GM12892 (cell line): ENCODE measurements around the gene TLNRD1.

Source experiments
- DNase-seq: peaks from one replicate; pipeline ENCODE4 v3.0.0; 2011; ENCODE audit not compliant: insufficient read length
- FAIRE-seq: peaks from 2 replicates; lab custom pipeline; 2011; peaks lifted over from hg19 to GRCh38; lab: Jason Lieb, UNC
- POLR2A ChIP-seq: IDR thresholded peaks from 2 replicates; pipeline ENCODE4 v1.6.1; 2011; ENCODE audit warnings: low read depth, low read length, control low read depth
- POLR2AphosphoS5 ChIP-seq: IDR thresholded peaks from 2 replicates; pipeline ENCODE4 v1.6.1; 2011; ENCODE audit warnings: low read depth, low read length, control low read depth
- TAF1 ChIP-seq: IDR thresholded peaks from 2 replicates; pipeline ENCODE4 v1.6.1; 2011; ENCODE audit warnings: low read depth, mild to moderate bottlenecking, control low read depth, low read length, borderline replicate concordance

Gene TLNRD1

GRCh38 chr15:81008312-81008711, 7.6 kb downstream of the TLNRD1 start:
- no peak for FAIRE-seq
- TF ChIP-seq TAF1: no peak
- no peak for TF ChIP-seq POLR2A
- TF ChIP-seq POLR2AphosphoS5: no peak
- DNase-seq: no peak

GRCh38 chr15:81010086-81010485, 9.4 kb downstream of the TLNRD1 start:
- DNase-seq (no peak), FAIRE-seq (no peak)
- TF ChIP-seq POLR2AphosphoS5 (no peak), POLR2A (no peak), TAF1 (no peak)

- FAIRE-seq: no peak
- DNase-seq: no peak
- TF ChIP-seq POLR2AphosphoS5 (no peak), TAF1 (no peak), POLR2A (no peak)
Measured at GRCh38 chr15:81011593-81011992, 10.9 kb downstream of the TLNRD1 start.

- TF ChIP-seq TAF1: no peak
- no peak for TF ChIP-seq POLR2AphosphoS5
- TF ChIP-seq POLR2A: no peak
- no peak for DNase-seq
- no peak for FAIRE-seq
Measured at GRCh38 chr15:81012588-81012987, 11.9 kb downstream of the TLNRD1 start.

DNA sequence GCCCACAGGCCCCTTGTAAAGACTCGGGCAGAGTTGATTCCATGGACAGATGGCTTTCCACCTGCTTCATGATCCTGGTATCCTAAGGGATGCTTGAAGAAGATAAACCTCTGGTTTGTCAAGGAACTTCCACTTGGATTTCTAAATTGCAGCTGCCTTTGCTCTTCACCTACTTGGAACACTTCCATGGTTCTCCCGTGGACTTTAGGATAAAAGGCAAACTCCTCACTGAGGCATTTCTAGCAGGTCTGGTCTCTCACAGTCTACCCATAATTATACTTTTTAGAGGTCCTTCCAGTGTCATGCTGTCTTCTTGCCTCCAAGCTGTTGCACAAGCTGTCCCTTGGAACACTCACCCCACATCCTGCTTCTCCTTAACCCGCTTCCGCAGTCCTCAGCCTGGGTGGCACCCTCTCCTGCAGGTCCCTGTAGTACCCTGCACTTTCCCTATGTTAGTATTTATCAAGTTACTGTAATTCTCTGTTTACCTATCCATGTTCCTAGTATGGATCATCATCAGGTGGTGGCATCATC, 12.7 kb downstream of the TLNRD1 start:
- DNase-seq (no peak), FAIRE-seq (no peak)
- TF ChIP-seq TAF1 (no peak), POLR2AphosphoS5 (no peak), POLR2A (no peak)

- FAIRE-seq (no peak), DNase-seq (no peak)
- no peak for TF ChIP-seq TAF1
- no peak for TF ChIP-seq POLR2AphosphoS5
- TF ChIP-seq POLR2A: no peak
Measured at GRCh38 chr15:81014446-81015093, 13.8 kb downstream of the TLNRD1 start.

DNA sequence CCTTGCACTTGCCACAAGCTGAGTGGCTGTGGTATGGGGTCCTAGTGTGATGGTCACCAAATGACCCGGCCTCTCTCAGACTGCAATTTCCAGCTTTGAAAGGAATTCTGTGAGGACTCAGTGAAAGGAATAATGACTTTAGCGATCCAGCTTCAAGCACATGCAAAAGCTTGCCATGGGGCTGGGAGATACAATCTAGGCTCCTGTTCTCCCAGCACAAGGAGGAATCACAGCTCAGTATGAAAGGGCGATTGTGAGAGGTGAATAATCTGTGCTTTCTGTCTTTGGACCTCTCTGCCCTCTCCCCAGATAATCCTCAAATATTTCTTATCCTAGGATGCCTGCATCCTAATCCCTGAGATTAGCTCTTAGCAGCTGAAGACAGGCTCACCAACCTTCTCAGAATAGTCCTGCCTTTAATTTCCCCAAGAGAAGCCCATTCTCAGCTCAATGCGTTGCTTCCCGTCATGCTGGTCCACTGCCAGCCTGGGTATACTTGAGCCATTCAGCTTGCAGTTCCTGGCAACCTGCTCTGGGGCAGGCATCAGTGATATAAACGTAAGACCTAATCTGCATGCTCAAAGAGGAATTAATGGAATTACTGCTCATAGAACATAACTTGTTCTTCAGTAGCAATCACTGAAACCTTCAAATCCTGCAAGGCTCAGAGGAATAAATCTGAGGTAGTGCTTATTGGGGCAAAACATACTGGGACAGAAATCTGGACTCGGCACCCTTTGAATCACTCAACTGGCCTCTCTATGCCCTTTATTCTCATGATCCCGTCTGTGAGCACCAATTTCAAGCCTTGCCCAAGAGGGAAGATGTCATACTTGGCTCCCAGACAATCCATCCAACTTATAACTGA, 15.1 kb downstream of the TLNRD1 start:
- DNase-seq (no peak), FAIRE-seq (no peak)
- TF ChIP-seq POLR2AphosphoS5 (no peak), TAF1 (no peak), POLR2A (no peak)

GRCh38 chr15:81016489-81017068, 15.9 kb downstream of the TLNRD1 start:
- no peak for TF ChIP-seq TAF1
- no peak for TF ChIP-seq POLR2A
- TF ChIP-seq POLR2AphosphoS5: no peak
- DNase-seq (no peak), FAIRE-seq (no peak)

GRCh38 chr15:81018197-81018596, 17.5 kb downstream of the TLNRD1 start:
- TF ChIP-seq TAF1: no peak
- no peak for TF ChIP-seq POLR2AphosphoS5
- no peak for TF ChIP-seq POLR2A
- no peak for FAIRE-seq
- DNase-seq: no peak

GRCh38 chr15:81021321-81021720, 20.6 kb downstream of the TLNRD1 start:
- no peak for DNase-seq
- FAIRE-seq: no peak
- TF ChIP-seq POLR2A (no peak), POLR2AphosphoS5 (no peak), TAF1 (no peak)
